Measurements from ENCODE around the gene OCSTAMP. TPM values are rescaled to one million over a fixed set of nuclear protein-coding genes. Genes with fewer than 3 reads are reported as not detected.

The OCSTAMP gene, protein sequence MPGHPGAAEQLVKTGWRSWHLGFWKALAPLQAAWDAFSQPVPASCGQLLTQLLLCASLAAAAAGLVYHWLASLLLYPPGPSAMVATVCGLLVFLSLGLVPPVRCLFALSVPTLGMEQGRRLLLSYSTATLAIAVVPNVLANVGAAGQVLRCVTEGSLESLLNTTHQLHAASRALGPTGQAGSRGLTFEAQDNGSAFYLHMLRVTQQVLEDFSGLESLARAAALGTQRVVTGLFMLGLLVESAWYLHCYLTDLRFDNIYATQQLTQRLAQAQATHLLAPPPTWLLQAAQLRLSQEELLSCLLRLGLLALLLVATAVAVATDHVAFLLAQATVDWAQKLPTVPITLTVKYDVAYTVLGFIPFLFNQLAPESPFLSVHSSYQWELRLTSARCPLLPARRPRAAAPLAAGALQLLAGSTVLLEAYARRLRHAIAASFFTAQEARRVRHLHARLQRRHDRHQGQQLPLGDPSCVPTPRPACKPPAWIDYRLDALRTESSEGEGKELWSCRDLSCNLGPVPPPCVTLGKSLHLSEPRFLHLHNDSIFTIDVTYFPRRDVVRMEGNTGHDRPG
- total RNA-seq (not detected), polyA plus RNA-seq (not detected)

DNA sequence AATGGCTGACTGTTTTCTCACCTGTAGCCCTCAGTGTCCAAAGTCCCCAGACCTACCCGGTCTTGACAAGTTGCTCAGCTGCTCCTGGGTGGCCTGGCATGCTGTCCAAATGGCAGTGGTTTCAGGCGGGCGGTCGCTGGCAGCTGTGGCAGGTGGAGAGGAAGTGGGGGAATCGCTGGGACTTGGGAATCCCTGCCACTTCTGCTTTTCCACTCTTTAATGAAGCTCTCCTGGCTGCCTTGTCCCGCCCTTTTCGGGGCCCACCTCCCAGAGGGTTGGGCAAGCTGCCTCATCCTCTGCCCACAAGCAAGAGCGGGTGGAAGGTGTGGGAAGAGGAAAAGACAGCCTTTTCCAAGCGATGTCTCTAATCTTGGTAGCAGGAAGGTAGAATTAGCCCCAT, at the start of gene OCSTAMP:
Gene OCSTAMP, minus strand, starts transcription at position 194 of the 400 bp plus-strand sequence. Its CDS starts 94 bp downstream, at position 100.
- TF ChIP-seq, protein P1, sequence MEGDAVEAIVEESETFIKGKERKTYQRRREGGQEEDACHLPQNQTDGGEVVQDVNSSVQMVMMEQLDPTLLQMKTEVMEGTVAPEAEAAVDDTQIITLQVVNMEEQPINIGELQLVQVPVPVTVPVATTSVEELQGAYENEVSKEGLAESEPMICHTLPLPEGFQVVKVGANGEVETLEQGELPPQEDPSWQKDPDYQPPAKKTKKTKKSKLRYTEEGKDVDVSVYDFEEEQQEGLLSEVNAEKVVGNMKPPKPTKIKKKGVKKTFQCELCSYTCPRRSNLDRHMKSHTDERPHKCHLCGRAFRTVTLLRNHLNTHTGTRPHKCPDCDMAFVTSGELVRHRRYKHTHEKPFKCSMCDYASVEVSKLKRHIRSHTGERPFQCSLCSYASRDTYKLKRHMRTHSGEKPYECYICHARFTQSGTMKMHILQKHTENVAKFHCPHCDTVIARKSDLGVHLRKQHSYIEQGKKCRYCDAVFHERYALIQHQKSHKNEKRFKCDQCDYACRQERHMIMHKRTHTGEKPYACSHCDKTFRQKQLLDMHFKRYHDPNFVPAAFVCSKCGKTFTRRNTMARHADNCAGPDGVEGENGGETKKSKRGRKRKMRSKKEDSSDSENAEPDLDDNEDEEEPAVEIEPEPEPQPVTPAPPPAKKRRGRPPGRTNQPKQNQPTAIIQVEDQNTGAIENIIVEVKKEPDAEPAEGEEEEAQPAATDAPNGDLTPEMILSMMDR (IDR thresholded peaks at IDR 0.05), result no peak
- Histone ChIP-seq H3K27ac (no peak within 1 kb of the TSS), H3K4me3 (no peak within 1 kb of the TSS), H3K9me3 (no peaks in the 10 kb centered on the region), H3K36me3 (no peaks in the 10 kb centered on the region), H3K4me1 (no peaks in the 10 kb centered on the region), H3K27me3 (no peaks in the 10 kb centered on the region)
- DNase-seq (no peak), ATAC-seq (no peak), FAIRE-seq (no peak)
- intact Hi-C loops (cut with DNase I), result loop anchor here in 1 of 3 donors (10.0 kb wide), 1 partner anchor 134 kb away; the partner anchor contains the start of gene TP53RK
- 71% methylated on average over 9 of the region's 9 CpGs for WGBS, 2 donors

DNA sequence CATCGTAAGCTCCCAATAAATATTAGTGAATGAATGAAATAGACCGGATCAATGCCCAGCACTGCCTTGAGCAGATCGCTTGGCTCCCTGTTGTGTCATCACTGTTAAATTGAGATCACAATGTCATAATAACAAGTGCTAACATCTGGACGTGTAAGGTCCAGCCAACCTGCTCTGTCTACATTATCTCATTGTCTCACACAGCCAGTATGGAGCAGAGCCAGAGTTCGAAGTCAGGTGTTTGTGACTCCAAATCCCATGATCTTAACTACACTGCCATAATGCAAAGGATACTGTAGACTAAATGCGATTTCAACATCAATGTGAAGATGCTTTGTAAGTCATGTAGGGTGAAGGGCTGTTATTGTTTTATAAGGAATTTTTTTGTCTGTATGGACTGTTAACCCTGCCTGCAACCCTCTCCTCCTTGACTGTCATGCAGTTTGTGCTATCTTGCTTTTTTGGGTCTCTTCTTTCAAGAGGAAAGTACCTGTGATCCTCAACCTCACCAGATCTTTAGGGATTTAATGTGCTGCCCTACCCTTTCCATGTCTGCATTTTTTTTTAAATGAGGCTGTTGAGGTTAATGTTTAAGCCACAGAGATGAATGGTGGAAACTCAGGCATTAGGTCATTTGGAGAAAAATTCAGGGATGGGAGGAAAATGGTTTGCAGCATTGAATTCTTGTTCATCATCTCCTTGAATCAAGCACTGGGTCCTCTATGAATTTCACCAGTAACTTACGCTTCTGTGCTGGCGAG, 49.0 kb upstream of the OCSTAMP start:
- FAIRE-seq, result no peak
- no peaks in the 10 kb centered on the region for H3K27me3 ChIP-seq
- no peak overlapping the region for H3K27ac ChIP-seq

DNA sequence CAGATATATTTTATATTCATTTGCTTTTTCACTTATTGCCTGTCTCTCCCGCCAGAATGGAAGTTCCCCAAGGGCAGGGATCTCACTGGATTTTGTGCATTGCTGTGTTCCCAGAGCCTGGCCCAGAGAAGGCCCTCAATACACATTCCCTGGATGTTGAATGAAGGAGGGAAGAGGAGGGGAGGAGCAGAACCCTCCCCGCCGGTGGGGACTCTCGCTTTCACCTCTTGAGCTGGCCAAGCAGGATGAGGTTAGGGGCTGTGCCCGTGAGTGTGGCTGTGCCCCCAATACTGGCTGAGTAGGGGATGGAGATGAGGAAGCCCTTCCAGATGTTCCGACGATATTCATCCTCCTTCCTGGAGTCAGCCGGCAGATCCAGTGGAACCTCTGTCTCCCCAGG, 45.5 kb upstream of the OCSTAMP start:
- DNase-seq, result no peak
- H3K36me3 ChIP-seq, result no peaks in the 10 kb centered on the region
- H3K27ac ChIP-seq, result no peak overlapping the region
- H3K9me3 ChIP-seq, result no peaks in the 10 kb centered on the region
- H3K4me1 ChIP-seq, result no peaks in the 10 kb centered on the region
- intact Hi-C loops (cut with DNase I), result no loop called here
- H3K4me3 ChIP-seq, result no peak overlapping the region
- WGBS, 2 donors, result 80 to 91% methylated on average over 8 of the region's 8 CpGs
- FAIRE-seq, result no peak
- TF ChIP-seq, protein P1 (IDR thresholded peaks at IDR 0.05), result no peak
- H3K27me3 ChIP-seq, result no peaks in the 10 kb centered on the region
- ATAC-seq, result no peak

More for the DNA sequence above, 49.0 kb upstream of the OCSTAMP start:
- intact Hi-C loops (cut with DNase I), result no loop called here
- no peaks in the 10 kb centered on the region for H3K36me3 ChIP-seq
- H3K4me1 ChIP-seq, result no peaks in the 10 kb centered on the region
- TF ChIP-seq, protein P1 (IDR thresholded peaks at IDR 0.05), result no peak
- H3K4me3 ChIP-seq, result no peak overlapping the region
- ATAC-seq (no peak), DNase-seq (no peak)
- no peaks in the 10 kb centered on the region for H3K9me3 ChIP-seq
- 79 to 81% methylated on average over 8 of the region's 8 CpGs for WGBS, 2 donors

DNA sequence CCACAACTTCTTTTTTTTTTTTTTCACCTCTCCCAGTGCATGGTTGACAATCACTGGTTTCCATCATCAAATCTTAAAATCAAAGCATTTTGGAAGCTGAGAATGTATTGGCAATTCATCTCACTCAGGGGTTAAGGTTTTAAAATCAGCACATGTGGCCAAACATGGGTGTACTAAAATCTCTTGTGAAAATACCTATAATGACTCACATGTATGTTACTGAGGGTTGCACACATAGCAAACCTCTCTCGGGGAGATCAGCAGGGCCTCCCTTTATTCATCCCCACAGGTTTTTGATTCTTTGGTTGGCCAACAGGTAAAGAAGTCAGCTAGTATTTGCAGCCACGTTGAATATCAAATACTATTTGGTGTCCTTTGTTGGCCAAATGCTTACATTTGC, 44.3 kb upstream of the OCSTAMP start:
- Histone ChIP-seq H3K27ac (no peak overlapping the region), H3K4me1 (no peaks in the 10 kb centered on the region), H3K4me3 (no peak overlapping the region), H3K27me3 (no peaks in the 10 kb centered on the region), H3K36me3 (no peaks in the 10 kb centered on the region), H3K9me3 (no peaks in the 10 kb centered on the region)
- TF ChIP-seq, protein P1 (IDR thresholded peaks at IDR 0.05), result no peak
- intact Hi-C loops (cut with DNase I), result no loop called here
- DNase-seq, result no peak
- 51 to 56% methylated on average over 2 of the region's 2 CpGs for WGBS, 2 donors
- no peak for FAIRE-seq
- no peak for ATAC-seq

Measured in pancreas (tissue), 10 donors.